HFF-Myc (cell line): ENCODE measurements around the gene TBRG4.

ENCODE experiments used
- DNase-seq: peaks from one replicate; pipeline ENCODE4 v3.0.0-alpha.2; 2011; ENCODE audit warnings: low read depth; ENCODE audit errors: extremely low read depth
- H3K4me3 ChIP-seq: replicated peaks from 2 replicates; pipeline ENCODE4 v1.5.1; 2011; ENCODE audit warnings: low read depth, mild to moderate bottlenecking, control low read depth, low read length
- TF ChIP-seq, protein P1 (sequence below): IDR thresholded peaks from 2 replicates; pipeline ENCODE4 v1.5.1; 2012; ENCODE audit warnings: mild to moderate bottlenecking, low read depth, low read length, control low read depth; ENCODE audit errors: missing control alignments

The TBRG4 gene

DNA sequence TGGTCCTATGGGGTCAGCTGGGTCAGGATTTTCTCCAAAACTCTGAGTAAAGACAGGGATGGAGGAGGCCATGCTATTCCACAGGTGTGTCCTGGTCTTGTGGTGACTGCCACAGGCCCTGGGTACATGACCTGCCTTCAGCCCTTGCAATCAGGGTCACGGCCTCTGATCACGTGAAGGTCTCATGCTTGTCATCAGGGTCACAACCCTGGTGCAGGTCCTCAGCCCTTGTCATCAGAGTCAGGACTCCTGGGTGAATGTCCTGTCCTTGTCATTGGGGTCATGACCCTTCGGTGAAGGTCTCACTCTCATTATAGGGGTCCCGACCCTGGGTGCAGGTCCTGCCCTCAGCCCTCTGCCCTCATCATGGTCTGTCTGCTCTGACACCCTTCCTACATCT, 21.9 kb upstream of the TBRG4 start:
- H3K4me3 ChIP-seq = no peak overlapping the region
- TF ChIP-seq, protein P1, sequence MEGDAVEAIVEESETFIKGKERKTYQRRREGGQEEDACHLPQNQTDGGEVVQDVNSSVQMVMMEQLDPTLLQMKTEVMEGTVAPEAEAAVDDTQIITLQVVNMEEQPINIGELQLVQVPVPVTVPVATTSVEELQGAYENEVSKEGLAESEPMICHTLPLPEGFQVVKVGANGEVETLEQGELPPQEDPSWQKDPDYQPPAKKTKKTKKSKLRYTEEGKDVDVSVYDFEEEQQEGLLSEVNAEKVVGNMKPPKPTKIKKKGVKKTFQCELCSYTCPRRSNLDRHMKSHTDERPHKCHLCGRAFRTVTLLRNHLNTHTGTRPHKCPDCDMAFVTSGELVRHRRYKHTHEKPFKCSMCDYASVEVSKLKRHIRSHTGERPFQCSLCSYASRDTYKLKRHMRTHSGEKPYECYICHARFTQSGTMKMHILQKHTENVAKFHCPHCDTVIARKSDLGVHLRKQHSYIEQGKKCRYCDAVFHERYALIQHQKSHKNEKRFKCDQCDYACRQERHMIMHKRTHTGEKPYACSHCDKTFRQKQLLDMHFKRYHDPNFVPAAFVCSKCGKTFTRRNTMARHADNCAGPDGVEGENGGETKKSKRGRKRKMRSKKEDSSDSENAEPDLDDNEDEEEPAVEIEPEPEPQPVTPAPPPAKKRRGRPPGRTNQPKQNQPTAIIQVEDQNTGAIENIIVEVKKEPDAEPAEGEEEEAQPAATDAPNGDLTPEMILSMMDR = no peak
- DNase-seq = no peak

DNA sequence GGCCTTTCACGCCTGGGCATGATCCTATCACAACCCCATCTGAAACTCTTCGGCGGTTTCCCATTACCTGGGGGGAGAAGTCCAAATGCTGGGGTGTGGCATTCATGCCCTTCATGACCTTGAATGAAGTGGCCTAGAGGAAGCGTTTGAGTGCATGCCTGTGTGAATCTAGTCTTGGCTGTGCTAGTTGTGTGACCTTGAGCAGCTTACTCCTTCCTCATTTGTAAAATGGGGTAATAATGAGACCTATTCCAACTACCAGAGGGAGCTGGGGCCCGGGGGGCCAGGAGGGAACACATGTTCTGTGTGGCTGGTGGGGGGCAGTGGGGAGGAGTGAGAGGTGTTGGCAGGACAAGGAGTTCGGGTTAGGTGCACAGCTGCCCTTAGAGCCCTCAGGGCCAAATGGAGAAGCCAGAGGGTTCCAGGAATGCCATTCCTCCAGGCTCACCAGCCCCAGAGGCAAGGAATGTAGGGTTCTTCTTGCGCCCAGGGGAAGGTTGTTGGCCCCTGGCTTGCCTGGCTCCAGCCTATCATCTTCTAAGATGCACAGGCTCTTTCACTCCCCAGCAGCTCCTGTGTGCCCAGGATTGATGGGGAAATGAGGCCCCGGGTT, 21.3 kb upstream of the TBRG4 start:
- TF ChIP-seq, protein P1 = no peak
- H3K4me3 ChIP-seq = no peak overlapping the region
- DNase-seq = no peak

DNA sequence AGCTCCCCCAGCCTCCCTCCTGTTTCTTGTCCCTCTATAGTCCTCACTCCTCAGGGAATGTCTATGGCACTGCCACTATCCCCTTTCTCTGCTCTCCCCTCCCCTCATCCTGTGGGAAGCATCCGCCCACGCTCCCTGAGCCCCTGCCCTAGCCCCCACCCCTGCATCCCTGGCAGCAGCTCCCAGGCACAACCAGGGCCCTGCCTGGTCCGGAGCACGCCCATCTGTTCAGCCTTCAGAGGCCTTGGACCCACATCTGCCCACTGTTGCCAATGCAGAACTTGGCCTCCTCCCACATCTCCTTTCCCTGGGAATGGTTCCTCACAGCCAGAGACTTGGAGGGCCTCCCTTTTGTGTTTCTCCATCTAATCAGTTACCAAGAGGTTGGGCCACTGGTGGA, 20.4 kb upstream of the TBRG4 start:
- TF ChIP-seq, protein P1 = no peak
- no peak for DNase-seq
- H3K4me3 ChIP-seq = no peak overlapping the region

DNA sequence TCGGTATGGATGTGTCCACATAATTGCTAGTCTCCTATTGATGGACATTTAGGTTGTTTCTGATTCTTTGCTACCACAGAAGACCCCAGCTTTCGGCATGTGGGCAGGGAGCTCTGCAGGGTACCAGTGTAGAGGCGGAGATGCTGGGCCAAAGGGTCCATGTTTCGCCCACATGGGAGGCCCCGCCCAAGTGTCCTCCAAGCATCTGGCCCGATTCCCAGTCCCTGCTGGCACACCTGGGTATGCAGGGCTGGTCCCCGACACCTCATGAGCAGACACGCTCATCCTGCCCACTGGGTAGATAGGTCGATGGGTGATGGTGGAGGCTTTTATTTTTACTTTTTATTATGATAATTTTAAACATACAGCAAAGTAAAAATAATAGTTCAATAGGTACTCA, 19.4 kb upstream of the TBRG4 start:
- DNase-seq = no peak
- no peak overlapping the region for H3K4me3 ChIP-seq
- TF ChIP-seq, protein P1 = no peak

DNA sequence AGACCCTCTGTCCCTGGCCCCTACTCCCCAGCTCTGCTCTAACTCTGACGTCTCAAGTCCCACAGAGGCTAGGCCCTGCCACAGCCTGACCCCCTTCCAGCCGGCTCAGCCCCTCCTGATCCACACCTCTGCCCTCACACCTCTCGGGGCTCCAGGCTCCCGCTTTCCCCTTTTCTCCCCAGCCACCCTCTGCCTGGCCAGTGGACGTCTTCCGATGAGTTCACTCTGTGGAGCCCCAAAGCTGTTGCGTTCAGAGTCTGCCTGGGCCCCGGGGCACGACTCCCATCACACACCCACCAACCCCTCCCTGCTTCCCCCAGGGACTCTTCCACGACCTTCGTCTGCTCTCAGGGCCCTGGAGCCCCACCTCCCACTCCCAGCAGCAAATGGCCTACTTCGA, 18.4 kb upstream of the TBRG4 start:
- DNase-seq = no peak
- TF ChIP-seq, protein P1 = no peak
- no peak overlapping the region for H3K4me3 ChIP-seq

DNA sequence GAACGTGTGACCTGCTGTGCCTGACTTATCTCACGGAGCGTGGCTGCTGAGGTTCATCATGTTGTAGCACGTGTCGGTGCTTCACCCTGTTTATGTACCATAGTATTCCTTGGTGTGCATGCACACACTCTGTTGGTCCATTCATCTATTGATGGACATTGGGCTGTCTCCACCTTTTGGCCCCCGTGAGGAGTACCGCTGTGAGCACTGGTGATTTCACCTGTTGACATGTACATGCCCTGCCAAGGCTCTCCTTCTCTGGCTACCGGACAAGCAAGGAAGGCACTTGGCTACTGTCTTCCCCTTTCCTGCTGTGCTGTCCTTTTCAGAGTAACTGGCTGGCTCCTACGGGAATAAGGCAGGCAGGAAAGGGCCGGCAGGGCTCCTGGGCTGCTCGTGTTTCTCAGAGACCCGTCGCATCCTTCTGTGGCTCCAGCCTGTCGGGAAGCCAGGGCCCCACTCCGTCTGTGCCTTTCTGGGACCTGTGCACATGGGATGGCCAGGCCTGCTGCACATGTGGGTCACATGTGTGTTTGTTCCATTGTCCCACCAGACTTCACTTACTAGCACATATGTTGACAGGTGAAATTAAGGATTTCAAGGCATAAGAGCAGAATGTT, 17.8 kb upstream of the TBRG4 start:
- DNase-seq = no peak
- H3K4me3 ChIP-seq = no peak overlapping the region
- TF ChIP-seq, protein P1 = no peak

DNA sequence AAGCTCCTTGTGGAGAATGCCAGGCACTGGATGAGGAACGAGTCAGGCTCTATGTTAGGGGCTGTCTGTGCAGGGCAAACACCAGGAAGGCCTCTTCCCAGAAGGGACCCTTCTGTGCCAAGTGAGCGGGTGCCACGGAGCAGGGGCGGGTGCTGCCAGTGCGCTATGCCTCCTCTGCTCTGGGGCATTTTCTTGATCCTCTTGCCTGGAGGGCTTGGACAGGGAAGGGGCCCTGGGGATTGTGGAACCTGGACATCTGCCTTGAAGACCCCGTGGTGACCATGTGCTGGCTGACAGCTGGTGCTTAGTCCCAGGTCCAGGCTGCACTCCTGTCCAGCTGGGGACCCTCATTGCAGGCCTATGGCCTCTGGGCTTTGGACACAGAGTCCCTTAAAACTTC, 15.4 kb upstream of the TBRG4 start:
- no peak for DNase-seq
- TF ChIP-seq, protein P1 = no peak
- no peak overlapping the region for H3K4me3 ChIP-seq
